HG03354 (cell line): ENCODE results near the gene DBH.

Experiments
- ATAC-seq: cut with Tn5 transposase; IDR thresholded peaks from one replicate; pipeline ENCODE4 v1.9.1; 2021; ENCODE audit warnings: mild to moderate bottlenecking; ENCODE audit not compliant: unreplicated experiment, poor library complexity, severe bottlenecking

DBH gene

DNA sequence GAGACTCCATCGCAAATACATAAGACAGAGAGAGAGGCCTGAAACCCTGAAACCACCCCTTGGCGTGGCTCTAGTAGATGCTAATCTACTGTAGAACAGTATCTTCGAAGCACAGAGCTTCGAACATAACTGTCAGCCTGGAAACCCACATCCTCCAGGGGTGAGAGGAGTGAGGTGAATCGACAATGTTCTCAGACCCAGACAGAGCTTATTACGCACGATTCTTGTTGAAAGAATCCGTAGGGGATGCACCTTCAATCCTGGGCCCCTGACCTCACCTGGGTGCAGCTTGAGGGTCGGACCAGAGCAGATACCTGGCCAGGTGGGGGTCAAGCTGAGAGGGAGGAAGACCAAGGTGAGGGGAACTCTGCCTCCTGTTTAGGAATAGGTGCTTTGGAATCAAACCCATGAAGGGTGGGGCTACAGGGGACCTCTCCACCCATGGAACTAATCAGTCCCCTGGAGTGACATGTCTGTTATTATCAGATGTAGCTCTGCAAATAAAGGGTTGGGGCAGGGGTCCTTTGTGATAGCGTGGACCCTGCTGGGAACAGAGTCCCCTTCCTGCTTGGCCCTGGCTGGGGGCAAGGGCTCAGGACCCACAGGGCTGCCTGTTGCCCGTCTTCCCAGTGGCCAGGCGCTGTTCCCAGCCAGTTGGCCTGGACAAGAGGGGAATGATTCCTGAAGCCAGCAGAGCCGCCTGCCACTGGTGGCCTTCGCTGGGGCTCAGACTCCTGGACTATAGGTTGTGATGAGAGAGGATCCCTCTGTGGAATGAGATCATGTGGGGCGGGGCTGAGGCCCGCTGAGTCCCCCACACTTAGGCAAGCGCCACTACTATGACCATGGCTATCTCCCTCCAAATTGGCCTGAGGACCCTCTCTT, 41.2 kb downstream of the DBH start:
- ATAC-seq = no peak

DNA sequence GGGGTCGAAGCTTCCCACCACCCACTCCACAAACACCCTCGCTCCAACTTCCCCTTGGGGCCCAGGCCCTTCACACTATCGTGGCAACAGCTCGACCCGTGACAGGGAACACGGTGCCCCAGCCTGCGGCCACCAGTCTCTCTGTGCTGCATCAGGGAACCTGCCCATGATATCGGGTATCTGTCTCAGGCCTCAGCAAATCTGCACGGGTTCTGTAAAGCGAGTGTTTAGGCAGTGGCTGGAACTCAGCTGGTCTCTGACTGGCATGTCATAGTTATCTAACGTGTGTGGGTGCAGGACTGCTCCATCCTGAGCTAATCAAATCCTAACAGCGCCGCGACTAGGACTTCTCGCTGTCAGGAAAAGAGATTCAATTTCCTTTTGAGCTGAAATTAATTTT, 42.9 kb downstream of the DBH start:
- ATAC-seq = no peak

DNA sequence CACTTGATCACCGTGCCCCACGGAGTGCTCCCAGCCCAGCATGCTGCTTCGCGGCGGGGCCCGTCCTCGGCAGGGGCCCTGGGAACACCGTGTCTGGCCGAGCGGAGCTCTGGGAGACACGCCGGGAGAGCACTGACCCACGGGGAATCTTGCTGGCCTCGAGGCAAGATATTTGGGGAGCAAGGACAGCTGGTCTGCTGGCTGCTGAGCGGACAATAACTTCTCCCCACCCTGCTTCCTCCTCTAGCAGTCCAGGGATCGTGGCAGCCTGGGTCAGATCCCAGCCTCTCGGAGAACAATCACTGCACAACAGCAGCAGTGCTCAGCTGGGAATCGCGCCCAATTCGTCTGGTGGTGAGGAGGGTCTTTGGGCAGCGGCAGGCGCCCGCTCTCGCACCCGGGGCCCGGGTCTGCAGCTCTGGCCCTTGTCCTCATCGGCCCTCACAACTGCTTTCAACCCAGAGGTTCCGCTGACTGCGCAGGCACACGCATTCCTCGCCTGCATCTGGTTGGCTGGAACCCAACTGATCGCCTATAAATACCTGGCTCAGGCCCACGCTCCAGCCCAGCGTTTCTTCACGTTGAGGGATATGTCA, 43.4 kb downstream of the DBH start:
- no peak for ATAC-seq

DNA sequence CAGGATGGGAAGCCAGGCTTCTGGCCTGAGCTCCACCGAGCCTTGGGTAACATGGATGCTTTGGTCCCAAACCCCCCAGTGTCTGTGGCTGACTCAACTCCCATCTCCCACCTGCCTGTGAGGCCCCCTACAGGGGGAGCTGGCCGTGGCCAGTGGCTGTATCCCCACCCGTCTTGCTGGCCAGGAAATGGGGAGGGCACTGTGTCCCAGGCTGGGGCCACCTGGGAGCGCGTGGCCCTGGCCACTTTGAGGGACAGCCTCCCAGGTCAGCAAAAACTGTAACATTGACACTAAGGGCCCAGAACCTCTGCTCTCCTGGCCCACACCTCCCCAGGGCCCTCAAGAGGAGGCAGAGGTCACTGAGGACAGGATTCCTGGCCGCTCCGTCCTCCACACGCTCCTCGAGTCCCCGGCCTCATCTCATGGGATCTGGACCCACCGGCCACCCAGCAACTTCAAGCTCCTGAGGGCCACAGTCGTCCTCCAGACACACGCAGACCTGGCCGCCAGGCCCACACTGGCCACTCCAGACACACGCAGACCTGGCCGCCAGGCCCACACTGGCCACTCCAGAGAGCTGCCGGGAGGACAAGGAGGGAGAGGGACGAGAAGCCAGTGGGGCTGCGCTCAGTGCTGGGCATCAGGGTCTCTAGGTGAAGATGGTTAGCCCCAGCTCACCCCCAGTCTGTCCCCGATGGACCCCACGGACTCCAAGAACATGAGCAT, 44.2 kb downstream of the DBH start:
- ATAC-seq = no peak

DNA sequence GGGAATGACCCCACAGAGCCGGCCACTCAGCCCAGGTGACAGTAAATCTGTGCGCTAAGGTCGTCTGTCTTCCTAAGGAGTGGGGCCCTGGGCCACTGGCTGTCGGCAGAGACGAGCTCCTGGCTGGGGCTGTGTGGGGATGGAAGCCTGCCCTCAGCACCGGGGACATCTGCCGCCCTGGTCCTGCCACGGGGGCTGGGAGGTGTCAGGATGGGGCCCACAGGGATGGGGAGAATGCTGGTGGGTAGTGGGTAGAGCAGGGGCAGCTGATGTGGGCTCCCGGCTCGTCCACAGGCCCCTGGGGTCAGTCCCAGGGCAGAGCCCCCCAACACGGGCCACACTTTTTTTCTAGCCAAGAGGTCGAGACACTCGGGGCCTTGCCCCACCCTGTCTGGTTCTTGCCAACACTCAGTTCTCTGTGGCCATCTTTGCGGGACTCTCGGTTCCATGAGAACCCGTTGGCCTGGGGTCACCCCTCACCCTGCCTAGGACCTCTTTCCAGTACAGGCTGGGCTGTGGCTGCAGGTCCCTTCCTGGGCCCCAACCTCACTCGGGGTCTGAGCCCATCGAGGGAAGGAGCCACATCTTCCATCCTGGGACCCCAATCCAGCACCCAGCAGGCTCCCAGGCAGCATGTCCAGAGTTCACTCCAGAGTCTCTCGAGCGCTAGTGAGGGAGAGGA, 45.0 kb downstream of the DBH start:
- no peak for ATAC-seq

DNA sequence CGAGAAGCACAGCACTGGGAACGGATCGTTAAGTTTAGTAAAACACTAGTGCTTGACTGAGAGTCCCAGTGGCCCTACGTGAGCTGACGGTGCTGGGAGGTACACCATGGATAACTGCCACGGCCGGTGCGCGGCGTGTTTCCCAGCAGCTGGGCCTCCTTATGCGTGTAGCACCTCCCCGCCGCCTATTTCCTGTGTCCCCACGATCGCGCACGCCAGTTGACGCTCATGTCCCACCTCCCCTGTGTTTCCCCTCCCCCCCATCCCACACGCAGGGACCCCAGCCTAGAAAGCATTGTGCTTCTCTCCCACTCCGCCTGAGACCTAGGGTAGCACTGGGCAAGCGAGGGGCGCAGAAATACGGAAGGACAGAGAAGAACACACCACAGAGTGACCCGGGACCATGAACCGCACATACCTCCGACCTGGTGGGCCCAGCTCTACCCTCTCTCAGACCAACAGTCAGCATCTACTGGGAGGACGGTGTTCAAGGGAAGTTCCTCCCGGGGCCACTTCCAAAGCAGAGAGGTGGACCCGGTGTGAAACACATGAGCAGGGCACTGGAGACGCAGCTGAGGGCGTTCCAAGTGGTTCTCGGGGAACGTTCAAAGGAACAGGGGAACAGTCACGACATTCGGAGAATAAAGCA, 45.6 kb downstream of the DBH start:
- ATAC-seq = no peak

DNA sequence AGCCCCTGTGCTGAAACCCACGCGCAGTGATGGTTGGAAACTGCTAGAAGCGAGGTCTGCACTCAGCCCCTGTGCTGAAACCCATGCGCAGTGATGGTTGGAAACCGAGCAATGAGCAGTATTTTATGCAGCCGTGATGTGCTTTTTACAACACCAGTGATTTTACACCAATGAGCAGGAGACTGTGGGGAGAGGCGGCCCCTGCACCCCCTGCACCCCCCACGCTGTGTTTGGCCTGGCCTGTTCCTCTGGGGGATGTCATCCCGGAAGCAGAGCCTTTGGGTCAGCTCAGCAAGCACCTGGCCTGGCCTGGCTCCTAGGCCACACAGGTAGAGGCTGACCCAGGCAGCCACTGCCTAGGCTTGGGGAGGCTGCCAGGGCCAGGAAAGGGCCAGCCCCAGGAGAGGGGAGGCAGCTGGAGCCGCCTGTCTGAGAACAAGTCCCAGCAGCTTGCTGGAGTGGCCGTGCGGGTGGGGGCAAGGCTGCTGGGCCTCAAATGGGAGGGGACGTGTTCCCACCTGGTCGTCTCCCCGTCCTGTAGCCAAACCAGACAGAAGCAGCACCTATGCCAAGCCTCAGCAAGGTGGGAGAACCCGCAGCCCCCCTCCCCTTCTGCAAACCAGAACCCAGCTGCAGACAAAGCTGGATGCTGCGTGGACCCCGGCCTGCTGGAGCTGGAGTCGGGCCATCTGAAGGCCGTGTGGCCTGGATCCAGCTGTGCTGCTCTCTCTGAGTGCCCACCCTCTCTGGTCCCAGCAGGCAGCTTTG, 46.8 kb downstream of the DBH start:
- ATAC-seq = no peak

DNA sequence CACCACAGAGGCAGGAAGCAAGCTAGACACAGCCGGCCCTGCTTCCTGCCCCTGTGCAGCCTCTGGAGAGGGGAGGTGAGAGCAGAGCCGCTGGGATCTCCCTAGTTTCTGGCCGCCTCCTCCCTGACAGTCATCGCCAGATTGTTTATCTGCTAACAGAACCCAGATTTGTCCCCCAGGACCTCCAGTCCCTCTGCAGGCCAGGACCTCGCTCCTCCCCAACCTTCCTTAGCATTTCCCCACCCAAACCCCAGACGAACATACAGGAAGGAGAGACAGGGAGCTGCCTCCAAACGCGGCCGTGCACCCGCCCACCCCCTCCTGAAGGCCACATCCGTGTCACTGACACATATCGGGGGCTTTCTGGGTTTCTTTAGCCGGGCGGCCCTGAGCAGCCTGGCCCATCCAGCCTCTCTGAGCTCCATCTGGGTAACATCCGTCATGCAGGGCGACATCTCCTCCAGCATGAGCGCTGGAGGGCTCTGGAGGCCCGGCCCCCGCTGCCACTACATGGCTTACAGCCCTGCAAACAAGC, 47.5 kb downstream of the DBH start:
- ATAC-seq = no peak

DNA sequence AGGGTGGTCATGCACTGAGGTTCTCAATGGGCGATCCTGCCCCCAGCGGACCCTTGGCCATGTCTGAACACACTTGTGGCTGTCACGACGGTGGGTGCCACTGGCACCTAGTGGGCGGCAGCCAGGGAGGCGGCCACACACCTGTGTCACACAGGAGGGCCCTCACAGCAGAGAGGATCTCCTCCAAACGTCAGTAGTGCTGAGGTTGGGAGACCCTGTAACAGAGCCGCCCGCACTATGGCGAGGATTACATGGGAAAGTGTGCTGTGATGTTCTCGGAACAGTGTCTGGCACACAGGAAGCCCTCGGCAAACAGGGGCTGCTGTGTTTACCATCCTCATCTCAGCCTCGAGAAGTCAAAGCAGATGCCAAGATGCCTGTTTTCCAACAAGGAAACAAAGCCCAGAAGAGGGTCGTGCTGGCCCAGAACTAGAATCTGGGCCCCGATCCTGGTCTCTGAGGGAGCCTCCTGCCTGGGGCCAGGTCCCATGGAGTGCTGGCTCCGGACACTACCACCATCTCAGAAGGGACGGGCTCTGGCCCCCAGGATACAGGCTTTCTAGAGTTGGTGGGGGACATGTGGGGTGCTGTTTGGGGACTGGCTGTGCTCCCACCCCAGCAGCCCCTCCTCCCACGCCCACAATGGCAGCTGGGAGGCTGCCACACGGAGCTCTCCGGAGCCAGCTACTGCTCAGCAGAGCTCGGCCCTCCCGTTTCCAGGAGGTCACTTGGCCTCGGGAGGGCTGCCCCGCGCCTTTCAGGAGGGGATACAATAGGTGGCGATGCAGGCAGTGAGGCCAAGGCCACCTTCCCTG, 48.2 kb downstream of the DBH start:
- ATAC-seq = no peak

DNA sequence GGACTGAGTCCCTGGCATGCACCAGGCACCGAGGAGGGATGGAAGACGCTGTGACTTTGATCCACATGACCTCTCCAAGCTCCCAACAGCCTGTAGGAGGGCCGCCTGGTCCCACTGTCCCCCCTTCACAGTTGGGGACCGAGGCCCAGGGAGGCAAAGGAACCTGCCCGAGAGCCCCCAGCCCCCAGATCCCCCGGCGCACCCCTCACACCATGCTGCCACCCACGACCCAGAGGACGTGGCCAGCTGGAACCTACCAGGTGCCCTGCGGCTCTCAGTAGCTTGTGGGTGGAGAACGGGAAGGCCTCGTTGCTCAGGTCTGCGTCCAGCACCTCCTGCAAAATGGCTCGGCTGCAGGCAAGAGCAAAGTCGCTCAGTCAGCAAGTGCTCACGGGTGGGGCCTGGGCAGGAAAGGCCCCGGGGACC, 48.8 kb downstream of the DBH start:
- ATAC-seq = no peak

DNA sequence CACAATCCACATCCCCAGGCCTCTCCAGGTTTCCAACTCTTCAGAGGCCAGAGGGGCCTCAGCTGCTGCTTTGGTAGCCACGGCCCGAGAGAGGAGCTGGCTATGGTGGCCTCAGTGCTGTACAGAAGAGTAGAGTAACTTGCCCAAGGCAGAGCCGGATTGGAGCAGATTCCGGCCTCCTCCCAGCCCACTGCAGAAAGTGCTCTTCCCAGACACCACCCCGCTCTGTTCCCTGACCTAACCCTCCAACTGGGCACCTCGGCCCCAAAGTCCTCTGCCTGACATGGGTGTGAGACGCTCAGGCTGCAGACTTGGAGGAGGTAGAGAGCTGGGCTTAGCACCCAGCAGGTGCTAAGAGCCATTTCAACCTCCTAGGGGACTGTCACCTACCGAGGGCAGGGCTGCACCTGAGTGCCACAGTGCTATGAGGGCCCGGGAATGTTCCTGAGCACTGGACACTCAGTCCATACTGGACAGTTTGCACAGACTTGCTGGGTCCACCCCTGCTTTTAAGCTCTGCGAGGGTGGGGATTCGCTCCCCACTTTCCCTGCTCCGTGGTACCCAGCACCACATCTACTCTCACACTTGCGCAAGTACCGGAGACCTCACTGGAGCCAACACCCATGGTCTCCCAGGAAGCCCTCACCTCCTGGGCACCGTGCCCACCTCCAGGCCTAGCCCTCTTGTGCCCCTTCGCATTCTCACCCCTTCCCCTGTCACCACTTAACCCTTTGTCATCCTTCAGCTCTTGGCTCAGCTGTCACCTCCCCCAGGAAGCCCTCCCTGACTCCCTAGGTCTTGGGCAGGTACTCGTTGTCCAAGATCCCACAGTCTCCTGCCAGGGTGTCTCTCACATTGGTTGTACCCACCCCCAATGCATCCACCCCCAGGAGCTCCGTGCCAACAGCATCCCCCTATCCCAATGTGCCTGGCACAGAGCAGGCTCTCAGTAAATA, 49.8 kb downstream of the DBH start:
- ATAC-seq = no peak

DNA sequence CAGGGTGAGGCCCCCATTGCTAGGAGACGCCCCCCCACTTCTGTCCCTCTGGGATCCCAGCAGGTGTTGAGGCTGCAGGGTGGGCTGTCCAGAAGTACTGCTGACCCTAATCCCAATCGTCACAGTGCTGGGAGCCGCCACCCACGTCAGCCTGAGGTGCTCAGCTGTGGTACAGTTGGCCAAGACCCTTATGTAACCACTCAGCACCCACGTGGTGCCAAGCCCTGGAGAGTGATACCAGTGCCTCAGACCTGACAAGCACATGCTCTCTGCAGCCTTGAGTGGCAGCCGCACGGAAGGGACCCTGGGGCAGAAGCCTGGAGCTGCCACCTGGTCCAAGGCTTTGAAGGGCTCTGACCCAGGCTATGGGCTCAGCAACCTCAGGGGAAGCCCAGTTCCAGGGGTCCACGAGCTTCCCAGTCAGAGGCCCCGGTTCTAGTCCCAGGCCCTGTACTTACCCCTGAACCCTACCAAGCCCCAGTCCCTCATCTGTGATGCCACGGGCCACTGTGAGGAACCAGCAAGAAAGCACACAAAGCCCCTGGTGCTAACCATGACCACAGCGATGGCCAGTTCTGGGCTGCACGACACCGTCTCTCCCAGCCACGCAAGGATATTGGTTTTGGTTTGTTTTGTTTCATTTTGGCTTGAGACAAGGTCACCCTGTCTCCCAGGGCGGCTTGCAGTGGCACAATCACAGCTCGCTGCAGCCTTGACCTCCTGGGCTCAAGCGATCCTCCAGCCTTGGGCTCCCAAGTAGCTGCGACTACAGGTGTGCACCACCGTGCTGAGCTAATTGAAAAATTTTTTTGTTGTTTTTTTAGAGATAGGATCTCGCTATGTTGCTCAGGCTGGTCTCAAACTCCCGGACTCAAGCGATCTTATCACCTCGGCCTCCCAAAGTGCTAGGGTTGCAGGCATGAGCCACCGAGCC, 50.7 kb downstream of the DBH start:
- no peak for ATAC-seq

DNA sequence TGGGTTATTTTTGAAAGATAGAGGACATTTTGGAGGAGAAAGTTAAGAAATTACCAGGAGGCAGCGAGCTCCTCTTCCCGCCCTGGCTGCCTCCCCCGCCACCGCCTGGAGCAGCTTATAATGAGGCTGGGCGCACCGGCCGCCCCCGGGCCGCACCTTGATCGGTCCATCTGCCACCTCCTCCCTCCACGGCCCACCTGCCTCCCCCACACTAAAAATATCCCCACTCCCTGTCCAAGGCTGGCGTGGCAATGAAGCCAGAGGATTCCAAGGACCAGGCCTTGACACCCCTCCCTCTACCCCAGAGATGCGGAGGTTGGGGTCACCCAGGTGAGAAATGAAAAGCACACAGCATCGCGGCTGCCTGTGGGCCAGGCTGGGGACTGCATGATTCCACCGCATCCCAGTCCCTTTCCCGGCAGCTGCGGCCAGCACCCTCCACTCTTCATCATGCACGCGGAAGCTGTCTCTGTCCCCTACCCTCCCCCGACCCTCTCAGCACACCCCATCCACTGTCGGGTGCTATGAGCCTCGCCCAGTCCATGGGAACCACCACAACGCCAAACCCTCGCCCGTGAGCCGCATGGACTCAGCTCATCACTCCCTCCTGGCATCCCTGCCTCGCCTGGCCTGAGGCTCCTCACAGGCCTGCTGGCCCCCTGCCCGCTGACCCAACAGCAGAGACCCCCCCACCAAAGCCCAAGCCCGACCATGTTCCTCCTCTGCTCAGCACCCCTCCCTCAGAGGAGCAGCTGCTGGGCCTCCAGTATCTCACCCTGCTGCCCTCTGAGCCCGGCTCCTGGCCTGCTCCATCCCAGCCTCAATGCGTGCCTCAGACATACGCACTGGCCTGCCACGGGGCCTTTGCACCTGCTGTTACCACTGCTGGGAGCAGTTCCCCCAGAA, 51.9 kb downstream of the DBH start:
- ATAC-seq = no peak

DNA sequence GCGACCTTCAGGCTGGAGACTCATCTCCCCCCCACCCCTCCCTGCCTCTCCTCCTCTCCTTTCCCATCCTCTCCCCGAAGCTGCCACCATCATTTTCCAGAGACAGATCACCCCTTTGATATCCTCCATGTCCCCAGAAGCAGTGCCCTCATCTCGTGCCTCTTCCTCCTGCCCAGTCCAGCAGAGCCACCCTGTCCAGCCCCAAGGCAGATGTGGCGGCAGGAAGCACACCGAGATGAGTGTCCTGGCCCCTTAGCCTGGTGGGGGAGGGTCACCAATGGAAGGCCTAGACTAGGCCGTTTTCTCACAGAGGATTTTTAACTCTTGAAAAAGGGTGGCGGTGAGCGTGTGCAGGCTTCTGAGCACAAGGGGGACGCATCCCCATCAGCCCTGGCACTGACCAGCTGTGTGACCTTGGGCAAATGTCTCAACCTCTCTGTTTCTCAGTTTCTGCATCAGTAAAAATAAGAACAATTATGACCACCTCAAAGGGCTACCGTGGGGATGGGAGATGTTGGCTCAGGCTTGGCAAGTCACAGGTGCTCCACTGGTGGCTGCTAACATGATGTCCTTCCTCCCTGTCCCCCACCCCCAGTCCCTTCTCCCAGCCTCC, 53.1 kb downstream of the DBH start:
- ATAC-seq = no peak
